Activated T-cell treated with anti-CD3 and anti-CD28 coated beads for 24 hours (primary cell): ENCODE measurements around the gene ZNF525.
"Not testable (repeated sequence)": the region's sequence is repeated elsewhere in the genome, so short reads cannot be mapped to it uniquely, and the experiment has no call there.

ENCODE experiments used
- DNase-seq: peaks from one replicate; pipeline ENCODE4 v3.0.0-alpha.2; 2020; ENCODE audit warnings: low read depth

ZNF525 gene

DNA sequence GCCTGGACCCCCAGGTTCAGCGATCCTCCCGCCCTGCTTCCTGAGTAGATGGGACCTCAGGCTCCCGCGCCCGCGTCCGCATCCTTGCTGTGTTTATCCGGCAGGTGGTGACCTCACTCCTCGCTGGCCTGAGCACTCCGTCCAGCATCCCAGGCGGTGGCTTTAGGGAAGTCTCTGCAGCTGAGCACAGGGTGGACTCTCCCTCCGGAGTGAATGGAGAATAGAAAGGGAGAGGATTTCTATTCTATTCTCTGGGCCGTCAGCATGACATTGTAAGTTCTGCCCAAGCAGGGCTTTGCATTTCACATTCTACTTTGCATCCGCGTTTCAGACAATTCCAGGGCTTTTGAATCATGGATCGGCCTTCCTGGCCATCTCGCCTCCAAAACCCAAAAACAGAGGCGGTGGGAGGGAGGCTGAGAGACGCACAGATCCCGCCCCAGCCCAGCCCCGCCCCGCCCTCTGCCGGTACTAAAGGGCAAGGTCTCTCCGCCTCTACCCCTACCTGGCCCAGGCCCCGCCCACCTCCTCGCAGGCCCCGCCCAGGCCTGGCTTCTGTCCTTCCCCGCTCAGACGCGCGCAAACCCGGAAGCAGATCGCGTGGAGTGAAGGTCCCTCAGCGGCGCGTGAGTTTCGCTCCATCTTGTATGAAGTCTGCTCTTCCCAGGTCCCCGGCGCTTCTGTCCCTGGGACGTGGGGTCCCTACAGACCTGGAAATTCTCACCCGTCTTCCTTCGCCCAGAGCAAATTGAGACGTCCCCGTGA is at the start of gene ZNF525:
TSS of gene ZNF525 (plus strand) at position 572 of the 765 bp plus-strand sequence. CDS start 6,577 bp downstream, outside the sequence.
- DNase-seq = peak; percentile 94

DNA sequence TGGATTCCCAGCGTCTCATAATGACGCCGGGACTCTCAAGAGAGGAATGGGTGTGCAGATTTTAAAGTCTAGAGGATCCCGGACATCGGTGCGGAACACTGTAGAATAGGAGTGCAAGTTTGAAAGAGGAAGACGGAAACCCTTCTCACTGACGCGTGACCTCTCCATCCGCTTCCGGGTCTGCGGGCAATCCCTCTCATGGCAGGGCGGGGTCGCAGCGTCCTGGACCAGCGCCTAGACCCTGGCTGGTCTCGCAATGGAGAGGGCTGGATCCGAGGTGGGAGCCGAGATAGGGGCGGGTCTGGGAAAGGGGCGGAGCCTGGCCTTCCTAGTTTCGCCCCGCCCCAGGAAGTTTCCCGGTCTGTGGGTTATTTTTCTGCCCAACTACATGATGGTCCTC is 36.5 kb upstream of the ZNF525 start:
- DNase-seq = no peak

DNA sequence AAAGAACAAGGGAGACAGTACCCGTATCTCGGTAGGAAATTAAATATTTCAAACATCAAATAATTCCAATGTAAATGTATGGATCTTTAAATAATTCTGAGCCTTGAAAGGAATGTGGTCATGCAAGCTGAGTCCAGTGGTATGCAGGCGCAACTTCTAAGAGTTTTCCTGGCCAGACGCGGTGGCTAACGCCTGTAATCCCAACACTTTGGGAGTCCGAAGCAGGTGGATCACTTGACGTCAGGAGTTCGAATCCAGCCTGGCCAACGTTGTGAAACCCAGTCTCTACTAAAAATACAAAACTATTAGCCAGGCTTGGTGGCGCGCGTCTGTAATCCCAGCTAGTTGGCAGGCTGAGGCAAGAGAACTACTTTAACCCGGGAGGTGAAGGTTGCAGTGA is 33.0 kb upstream of the ZNF525 start:
- no peak for DNase-seq

DNA sequence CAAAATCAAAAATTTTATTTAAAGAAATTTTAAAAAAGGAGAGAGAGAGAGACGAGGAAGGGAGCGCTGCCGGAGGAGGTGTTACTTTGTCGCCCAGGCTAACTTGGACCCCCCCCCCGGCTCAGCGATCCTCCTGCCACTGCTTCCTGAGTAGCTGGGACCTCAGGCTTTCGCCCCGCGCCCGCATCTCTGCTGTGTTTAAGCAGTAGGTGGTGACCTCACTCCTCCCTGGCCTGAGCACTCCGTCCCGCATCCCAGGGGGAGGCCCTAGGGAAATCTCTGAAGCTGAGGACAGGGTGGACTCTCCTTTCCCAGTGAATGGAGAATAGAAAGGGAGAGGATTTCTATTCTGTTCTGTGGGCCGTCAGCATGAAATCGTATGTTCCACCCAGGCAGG is 32.4 kb upstream of the ZNF525 start:
- DNase-seq = peak; percentile 0

DNA sequence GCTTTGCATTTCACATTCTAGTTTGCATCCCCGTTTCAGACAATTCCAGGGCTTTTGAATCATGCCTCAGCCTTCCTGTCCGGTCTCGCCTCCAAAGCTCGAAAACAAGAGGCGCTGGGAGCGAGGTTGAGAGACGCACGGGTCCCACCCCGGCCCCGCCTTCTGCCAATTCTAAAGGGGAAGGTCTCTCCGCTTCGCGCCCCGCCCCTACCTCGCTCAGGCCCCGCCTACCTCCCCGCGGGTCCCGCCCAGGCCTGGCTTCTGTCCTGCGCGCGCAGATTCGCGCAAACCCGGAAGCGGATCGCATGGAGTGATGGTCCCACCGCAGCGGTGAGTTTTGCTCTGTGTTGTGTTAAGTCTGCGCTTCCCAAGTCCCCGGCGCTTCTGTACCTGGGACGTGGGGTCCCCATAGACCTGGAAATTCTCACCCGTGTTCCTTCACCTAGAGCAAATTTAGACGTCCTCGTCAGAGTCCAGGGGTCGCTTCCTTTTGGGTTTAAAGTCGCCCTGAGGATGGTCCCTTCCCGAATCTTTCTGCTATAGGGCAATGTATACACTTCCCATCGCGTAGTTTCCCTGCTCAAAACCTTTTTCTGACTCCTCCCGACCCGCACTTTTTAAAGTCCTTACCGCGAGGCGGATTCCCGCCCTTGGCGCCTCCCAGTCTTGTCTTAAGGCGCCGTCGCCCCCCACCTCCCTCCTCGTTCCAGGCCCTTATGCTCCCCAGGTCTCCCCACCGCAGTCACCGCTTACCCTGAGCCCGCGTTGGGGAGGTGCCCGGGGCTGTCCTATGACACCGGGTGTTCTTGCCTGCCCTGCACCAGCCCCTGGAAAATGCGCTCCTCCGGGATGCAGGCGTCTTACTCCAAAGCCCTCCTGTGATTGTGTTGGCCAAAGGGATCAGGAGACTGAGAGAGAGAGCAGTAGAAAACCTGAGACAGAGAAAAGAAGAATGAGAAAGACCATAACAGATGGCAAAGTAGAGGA is 31.7 kb upstream of the ZNF525 start, which contains the start of gene ZNF845:
TSS of gene ZNF845 (plus strand) at position 287 of the 987 bp plus-strand sequence. CDS start 7,559 bp downstream, outside the sequence.
- DNase-seq = peak; percentile 97

DNA sequence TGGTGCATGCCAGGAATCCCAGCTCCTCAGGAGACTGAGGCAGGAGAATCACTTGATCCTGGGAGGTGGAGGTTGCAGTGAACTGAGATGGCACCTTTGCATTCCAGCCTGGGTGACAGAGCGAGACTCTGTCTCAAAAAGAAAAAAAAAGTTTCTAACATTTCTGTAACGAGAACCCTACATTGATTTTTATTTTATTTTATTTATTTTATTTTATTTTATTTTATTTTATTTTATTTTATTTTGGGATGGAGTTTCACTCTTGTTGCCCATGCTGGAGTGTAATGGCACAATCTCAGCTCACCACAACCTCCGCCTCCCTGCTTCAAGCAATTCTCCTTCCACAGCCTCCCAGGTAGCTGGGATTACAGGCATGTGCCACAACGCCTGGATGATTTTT is 21.1 kb upstream of the ZNF525 start:
- not testable (repeated sequence) for DNase-seq

DNA sequence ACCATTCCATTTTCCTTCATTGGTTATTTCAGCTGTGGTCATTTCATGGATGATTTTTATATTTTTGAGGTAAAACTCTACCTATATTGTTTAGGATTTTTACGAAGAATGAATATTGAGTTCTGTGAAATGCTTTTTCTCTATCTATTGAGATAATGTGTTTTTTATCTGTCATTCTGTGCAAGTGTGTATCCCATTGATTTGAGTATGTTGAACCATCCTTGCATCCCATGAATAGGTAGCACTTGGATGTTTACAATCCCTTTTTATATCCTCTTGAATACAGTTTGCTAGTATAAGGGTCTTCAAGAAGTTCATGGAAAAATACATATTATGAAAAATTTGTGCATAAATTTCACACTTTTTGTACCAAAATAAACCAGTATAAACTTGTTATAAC is 9.8 kb upstream of the ZNF525 start:
- no peak for DNase-seq

DNA sequence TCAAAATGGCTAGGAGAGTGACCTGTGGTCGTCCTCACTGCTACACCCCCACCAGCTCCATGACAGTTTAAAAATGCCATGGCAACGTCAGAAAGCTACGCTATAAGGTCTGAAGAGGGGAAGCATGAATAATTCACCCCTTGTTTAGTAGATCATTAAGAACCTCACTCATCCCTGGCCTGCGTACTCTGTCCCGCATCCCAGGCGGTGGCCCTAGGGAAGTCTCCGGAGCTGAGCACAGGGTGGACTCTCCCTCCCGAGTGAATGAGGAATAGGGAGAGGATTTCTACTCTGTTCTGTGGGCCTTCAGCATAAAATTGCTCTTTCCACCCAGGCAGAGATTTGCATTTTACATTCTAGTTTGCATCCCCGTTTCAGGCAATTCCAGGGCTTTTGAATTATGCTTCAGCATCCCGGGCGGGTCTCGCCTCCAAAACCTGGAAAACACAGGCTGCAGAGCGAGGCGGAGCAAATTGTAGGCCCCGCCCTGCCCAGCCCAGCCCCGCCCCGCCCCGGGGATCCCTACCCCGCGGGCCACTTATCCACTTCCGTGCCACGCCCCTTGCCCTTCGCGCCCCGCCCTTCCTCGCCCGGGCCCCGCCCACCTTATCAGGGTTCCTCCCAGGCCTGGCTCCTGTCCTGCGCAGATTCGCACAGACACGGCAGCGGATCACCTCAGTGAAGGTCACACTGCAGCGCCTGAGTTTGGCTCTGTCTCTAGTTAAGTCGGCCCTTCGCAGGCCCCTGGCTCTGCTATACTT is 7.5 kb upstream of the ZNF525 start:
- no peak for DNase-seq

DNA sequence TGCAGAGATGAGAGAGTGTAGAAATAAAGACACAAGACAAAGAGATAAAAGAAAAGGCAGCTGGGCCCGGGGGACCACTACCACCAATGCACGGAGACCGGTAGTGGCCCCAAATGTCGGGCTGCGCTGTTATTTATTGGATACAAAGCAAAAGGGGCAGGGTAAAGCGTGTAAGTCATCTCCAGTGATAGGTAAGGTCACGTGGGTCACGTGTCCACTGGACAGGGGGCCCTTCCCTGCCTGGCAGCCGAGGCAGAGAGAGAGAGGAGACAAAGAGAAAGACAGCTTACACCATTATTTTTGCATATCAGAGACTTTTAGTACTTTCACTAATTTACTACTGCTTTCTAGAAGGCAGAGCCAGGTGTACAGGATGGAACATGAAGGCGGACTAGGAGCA is 5.4 kb upstream of the ZNF525 start:
- DNase-seq = not testable (repeated sequence)

DNA sequence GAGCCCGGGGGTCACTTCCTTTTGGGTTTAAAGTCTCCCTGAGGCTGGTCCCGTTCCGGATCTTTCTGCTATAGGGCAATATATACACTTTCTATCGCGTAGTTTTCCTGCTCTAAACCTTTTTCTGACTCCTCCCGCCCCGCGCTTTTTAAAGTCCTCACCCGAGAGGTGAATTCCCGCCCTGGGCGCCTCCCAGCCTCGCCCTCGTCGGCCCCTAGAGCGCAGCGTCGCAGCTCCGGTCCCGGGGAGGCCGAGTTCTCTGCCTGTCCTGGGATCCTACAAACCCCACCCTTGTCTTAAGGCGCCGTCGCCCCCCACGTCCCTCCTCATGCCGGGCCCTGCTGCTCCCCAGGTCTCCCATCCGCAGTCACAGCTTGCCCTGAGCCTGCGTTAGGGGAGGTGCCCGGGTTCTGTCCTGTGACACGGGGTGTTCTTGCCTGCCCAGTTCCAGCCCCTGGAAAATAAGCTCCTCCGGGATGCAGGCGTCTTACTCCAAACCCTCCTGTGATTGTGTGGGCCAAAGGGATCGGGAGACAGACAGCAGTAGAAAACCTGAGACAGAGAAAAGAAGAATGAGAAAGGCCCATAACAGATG is 491 bp downstream of the ZNF525 start:
- no peak for DNase-seq

DNA sequence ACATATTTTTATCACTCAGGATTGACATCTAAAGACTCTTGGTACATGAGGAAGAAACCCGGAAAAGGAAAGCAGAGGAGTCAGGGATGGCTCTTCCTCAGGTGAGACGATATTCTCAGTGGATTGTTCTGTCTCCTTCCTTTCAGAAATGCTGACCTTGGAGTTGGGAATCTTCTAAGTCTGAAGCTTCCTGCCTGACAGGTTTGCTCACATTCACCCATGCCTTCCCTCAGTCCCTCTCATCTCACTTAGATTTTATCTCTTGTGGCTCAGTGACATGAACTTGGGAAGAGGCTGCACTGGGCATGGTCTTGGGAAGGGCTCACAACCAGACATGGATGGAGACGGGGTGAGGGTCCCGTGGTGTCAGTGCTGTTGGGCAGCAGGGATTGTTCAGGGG is 6.7 kb downstream of the ZNF525 start:
- no peak for DNase-seq

DNA sequence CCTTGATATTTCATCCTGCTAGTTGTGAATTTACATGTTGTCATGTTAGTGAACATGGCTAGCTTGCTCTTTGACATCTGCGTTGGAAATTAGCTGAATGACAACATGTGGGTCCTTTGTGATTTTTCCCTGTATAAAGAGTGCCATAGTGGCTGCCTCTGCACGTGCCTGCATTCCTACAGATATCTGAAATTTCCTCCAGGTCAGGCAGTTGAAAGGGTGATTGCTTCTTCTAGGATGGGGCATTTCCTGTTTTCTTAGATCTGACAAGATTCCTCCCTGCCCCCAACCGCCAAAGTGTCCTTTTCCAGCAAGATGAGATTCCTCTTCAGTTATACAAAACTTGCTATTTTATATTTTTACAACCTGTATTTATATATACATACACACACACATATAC is 8.8 kb downstream of the ZNF525 start:
- DNase-seq = no peak

DNA sequence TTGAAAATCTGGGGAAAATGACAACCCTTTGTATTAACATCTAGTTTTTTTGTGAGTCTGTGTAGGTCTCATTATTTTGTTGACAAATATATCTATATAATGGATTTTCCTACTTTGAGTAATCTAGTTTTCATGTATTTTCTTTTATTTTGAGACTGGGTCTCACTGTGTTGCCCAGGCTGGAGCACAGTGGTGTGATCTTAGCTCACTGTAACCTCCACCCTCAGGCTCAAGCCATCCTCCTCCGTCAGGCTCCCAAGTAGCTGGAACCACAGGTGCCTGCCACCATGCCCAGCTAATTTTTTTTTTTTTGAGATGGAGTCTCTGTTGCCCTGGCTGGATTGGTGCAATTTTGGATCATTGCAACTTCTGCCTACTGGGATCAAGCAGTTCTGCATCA is 9.2 kb downstream of the ZNF525 start:
- no peak for DNase-seq

DNA sequence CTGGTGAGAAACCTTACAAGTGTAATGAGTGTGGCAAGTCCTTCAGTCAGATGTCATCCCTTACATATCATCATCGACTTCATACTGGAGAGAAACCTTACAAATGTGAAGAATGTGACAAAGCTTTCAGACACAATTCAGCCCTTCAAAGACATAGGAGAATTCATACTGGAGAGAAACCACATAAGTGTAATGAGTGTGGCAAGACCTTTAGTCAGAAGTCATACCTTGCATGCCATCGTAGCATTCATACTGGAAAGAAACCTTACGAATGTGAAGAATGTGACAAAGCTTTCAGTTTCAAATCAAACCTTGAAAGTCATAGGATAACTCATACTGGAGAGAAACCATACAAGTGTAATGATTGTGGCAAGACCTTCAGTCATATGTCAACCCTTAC is 15.9 kb downstream of the ZNF525 start:
- DNase-seq = no peak

DNA sequence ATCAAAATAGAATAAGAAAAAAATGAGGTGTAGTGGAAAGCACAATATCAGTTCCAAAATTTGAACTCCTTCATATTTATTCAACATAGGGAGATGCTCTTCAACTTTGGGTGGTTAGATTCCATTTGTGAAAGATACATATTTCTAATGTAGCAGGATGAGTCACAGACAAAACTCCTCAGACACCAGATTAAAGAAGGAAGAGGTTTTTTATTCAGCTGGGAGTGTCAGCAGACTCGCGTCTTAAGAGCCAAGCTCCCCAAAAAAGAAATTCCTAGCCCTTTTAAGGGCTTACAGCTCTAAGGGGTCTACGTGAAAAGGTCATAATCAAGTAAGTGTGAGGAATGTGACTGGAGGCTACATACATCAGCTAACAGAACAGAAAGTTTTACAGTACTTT is 22.7 kb downstream of the ZNF525 start:
- DNase-seq = no peak

DNA sequence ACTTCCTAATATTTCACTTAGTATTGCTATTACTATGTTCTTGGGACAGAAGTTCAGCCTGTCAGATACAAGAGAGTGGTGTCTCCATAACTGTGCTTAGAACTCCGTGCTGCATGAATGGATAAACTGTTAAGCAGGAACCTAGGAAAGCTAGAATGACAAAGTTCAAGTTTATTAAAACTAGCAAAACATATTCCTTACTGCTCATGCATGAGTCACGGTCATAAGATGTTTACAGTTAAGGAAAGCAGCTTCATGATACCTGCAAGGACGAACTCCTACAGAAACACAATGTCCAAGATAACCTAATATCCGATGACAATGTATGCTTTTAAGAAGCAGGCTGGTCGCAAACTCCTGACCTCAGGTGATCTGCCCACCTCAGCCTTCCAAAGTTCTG is 23.4 kb downstream of the ZNF525 start:
- no peak for DNase-seq

DNA sequence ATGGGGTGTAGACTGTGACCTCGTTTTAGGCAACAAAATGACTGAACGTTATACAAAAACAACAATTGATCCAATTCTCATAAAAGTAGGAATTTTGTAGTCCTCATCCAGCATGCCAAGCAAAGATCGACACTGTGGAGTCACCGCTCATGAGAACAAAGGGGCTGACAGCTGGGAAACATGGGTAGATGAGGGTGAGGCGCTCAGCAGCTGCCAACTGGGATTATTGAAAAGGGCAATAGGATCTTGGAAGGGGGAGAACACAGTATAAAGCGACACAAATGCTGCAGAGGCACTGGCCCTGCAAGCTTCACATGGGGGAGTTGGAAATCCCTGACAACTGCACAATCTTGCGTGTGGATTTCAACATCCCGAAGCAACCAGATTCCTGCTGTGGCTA is 24.1 kb downstream of the ZNF525 start:
- DNase-seq = no peak

DNA sequence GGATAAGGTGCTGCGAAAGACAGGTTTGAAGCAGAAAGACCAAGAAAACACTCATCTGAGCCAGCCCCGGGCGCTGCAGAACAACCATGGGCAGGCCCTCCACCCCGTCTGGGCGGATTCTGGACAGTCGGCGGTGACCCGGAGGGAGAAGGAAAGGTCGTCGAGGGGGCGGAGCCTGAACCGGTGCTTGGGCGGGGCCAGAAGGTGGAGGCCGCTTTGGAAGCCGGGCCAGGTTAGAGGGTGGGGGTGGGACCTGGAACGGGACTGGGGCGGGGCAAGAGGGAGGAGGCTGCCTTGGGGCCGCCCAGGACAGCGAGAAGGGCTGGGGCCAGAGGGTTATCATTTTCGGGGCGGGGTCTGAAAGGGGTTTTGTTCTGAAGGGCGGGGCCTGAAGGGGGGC is 24.5 kb downstream of the ZNF525 start:
- no peak for DNase-seq

DNA sequence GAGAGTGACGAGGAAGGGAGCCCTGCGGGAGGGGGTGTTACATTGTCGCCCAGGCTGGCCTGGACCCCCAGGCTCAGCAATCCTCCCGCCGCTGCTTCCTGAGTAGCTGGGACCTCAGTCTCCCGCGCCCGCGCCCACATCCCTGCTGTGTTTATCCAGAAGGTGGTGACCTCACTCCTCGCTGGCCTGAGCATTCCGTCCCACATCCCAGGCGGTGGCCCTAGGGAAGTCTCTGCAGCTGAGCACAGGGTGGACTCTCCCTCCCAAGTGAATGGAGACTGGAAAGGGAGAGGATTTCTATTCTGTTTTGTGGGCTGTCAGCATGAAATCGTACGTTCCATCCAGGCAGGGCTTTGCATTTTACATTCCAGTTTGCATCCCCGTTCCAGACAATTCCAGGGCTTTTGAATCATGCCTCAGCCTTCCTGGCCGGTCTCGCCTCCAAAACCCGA is 29.0 kb downstream of the ZNF525 start:
- DNase-seq = no peak

DNA sequence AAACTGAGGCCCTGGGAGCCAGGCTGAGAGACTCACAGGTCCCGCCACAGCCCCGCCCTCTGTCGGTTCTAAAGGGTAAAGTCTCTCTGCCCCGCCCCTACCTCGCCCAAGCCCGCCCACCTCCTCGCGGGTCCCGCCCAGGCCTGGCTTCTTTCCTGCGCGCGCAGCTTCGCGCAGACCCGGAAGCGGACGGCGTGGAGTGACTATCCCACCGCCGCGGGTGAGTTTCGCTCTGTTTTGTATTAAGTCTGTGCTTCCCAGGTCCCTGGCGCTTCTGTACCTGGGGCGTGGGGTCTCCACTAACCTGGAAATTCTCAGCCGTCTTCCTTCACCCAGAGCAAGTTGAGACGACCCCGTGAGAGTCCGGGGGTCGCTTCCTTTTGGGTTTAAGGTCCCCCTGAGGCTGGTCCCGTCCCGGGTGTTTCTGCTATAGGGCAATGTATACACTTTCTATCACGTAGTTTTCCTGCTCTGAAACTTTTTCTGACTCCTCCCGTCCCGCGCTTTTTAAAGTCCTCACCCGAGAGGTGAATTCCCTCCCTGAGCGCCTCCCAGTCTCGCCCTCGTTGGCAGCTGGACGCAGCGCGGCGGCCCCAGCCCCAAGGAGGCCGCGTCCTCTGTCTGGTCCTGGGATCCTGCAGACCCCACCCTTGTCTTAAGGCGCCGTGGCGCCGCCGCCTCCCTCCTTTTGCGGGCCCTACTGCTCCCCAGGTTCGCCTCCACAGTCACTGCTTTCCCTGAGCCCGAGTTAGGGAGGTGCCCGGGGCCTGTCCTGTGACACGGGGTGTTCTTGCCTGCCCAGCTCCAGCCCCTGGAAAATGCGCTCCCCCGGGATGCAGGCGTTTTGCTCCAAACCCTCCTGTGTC is 29.7 kb downstream of the ZNF525 start, which contains the start of gene ZNF765:
TSS of gene ZNF765 (plus strand) at position 176 of the 866 bp plus-strand sequence. CDS start 2,867 bp downstream, outside the sequence.
- DNase-seq = peak; percentile 97
